Heart right ventricle (tissue), 16 donors: ENCODE data around the gene SCYGR7. TPM values are rescaled to one million over a fixed set of nuclear protein-coding genes. Genes with fewer than 3 reads are reported as not detected.

Experiments
- ATAC-seq, 8 donors: fragments of 200-7000 bp; cut with Tn5 transposase; one replicate each; pipeline ENCODE4 v1.9.1; 2020; ENCODE audit warnings: mild to moderate bottlenecking in 8 of 8, moderate library complexity in 8 of 8, moderate number of reproducible peaks in 1 of 8
- DNase-seq, 2 donors: peaks; one replicate each; pipeline ENCODE4 v3.0.0-alpha.2; 2020
- H3K27ac ChIP-seq, 10 donors: fragments of 200-600 bp; sonication (generic) in 2 of 10; one replicate each; pipeline versions ENCODE4 v1.5.0 to v1.8.0; 2020 to 2022; ENCODE audit warnings: mild to moderate bottlenecking in 3 of 10
- H3K27me3 ChIP-seq, 7 donors: fragments of 200-600 bp; one replicate each; pipeline ENCODE4 v1.8.0; 2021 to 2022; ENCODE audit warnings: mild to moderate bottlenecking in 2 of 7
- H3K36me3 ChIP-seq, 9 donors: fragments of 200-600 bp; sonication (generic) in 1 of 9; one replicate each; pipeline versions ENCODE4 v1.5.0 to v1.8.0; 2020 to 2022; ENCODE audit warnings: mild to moderate bottlenecking in 2 of 9
- H3K4me1 ChIP-seq, 9 donors: fragments of 200-600 bp; sonication (generic) in 1 of 9; one replicate each; pipeline versions ENCODE4 v1.5.0 to v1.8.0; 2020 to 2022; ENCODE audit warnings: mild to moderate bottlenecking in 4 of 9
- H3K4me3 ChIP-seq, 10 donors: fragments of 200-600 bp; sonication (generic) in 2 of 10; one replicate each; pipeline versions ENCODE4 v1.5.0 to v1.8.0; 2020 to 2022; ENCODE audit warnings: mild to moderate bottlenecking in 7 of 10, moderate library complexity in 2 of 10
- H3K9me3 ChIP-seq, 11 donors: fragments of 200-600 bp in 10 of 11; sonication (generic) in 2 of 11; one replicate each; pipeline versions ENCODE4 v1.5.0 to v1.8.0; 2013 to 2022; ENCODE audit warnings: mild to moderate bottlenecking in 2 of 11, control low read depth in 1 of 11, moderate library complexity in 1 of 11
- CTCF ChIP-seq, 9 donors: fragments of 200-600 bp; sonication (generic) in 2 of 9; IDR thresholded peaks; one replicate each; pipeline versions ENCODE4 v1.5.0 to v1.8.0; 2021 to 2022; ENCODE audit warnings: antibody characterized with exemption in 9 of 9, mild to moderate bottlenecking in 5 of 9, moderate library complexity in 1 of 9
- WGBS, 2 donors: extraction: QIAGEN DNeasy Blood & Tissue Kit; methylation state at CpG; one replicate each; pipeline ENCODE4 v1.1.7; 2013; ENCODE audit warnings: inconsistent platforms in 1 of 2; 5-methylcytosine and 5-hydroxymethylcytosine counted together
- intact Hi-C, 10 donors: fragments of 100-400 bp; cut with DNase I; formaldehyde crosslinking; loops; one replicate each; pipeline versions ENCODE4 v1.11.1 to v1.14.2; 2022
- polyA plus RNA-seq, 2 donors: library from polyadenylated mRNA; stranded (reverse); fragments of 200-250 nt; gene quantifications; one replicate each; pipeline ENCODE4 v1.2.3, GENCODE V29; 2013
- total RNA-seq, 10 donors: library from RNA; stranded (reverse); fragmentation: NEBNext Ultra II Directional in 3 of 10; extraction: Animal tissue kit (Norgen Biotek cat#: 25700) in 3 of 10; gene quantifications; one replicate each; pipeline versions ENCODE4 v1.2.1 to v1.2.4, GENCODE V29; 2021 to 2023
- donor health status: Arrhythmogenic right ventricular cardiomyopathy.
- donor health status: ischemic (EF 13 %, LVEDD 7.1; RV severe dilation, severe dysfunction).
- donor health status: healthy with polysubstance abuse.
- donor health status: DM: no; HTN: yes; CAD: no.
- donor health status: DM: no; HTN: no; CAD: no.
- donor health status: ischemic (EF 25% LVEDD 6.9; RV normal size, moderate dysfunction).
- donor health status: ischemic (EF 25% LVEDD 5.7; RV mildly dilated, moderate dysfunction).
- donor health status: healthy.
- donor health status: DM: yes; HTN: yes; CAD: no.
- donor health status: Ischemic cardiomyopathy.
- donor health status: ischemic (EF 35%, LVEDD 5.7; RV mildly dilated, moderate dysfunction).
- donor health status: nonischemic (EF 11% LVEDD 7.7; RV severe dilation, severe dysfunction).
- donor health status: DM: yes; HTN: yes; CAD: no.
- donor health status: PGD.
- donor health status: ischemic (EF 29% LVEDD 5.4; RV normal size, mild dysfunction).
- donor health status: nonischemic (EF 23%, LVEDD 6.1; RV moderate dilation, normal function).

Gene SCYGR7
- total and polyA plus RNA-seq, 12 donors = not detected

GRCh38 chr2:227759411-227760118, 31.4 kb downstream of the SCYGR7 start:
- ATAC-seq (no peak), DNase-seq (no peak)
- intact Hi-C loops = loop anchor here in 7 of 10 donors (5.0 to 10.0 kb wide), 5 partner anchors 275 to 625 kb away; partner anchors contain the start of gene AGFG1 (in 4 of the 7)
- Histone ChIP-seq H3K36me3 (no peaks in the 10 kb centered on the region), H3K4me3 (no peak overlapping the region), H3K27me3 (no peaks in the 10 kb centered on the region), H3K4me1 (no peaks in the 10 kb centered on the region), H3K9me3 (no peaks in the 10 kb centered on the region), H3K27ac (no peak overlapping the region)
- 64 to 76% methylated on average over 13 of the region's 13 CpGs for WGBS, 2 donors
- no peak for TF ChIP-seq CTCF (IDR thresholded peaks at IDR 0.05)

GRCh38 chr2:227761740-227762476, 33.8 kb downstream of the SCYGR7 start:
- no peak for ATAC-seq
- peaks cover 0 to 8% (median 5%) of the 10 kb centered on the region in 9 donors for H3K4me1 ChIP-seq
- H3K36me3 ChIP-seq = no peaks in the 10 kb centered on the region
- no peaks in the 10 kb centered on the region for H3K27me3 ChIP-seq
- no peak overlapping the region for H3K27ac ChIP-seq
- WGBS, 2 donors = 83 to 87% methylated on average over 6 of the region's 6 CpGs
- H3K4me3 ChIP-seq = no peak overlapping the region
- no peak for TF ChIP-seq CTCF (IDR thresholded peaks at IDR 0.05)
- intact Hi-C loops = loop anchor here in 7 of 10 donors (5.0 to 10.0 kb wide), 5 partner anchors 277 to 627 kb away; partner anchors contain the start of gene AGFG1 (in 4 of the 7)
- H3K9me3 ChIP-seq = no peaks in the 10 kb centered on the region
- no peak for DNase-seq

- ATAC-seq (peak in 4 of 8 donors; percentile 24 to 57 (median 40)), DNase-seq (no peak)
- intact Hi-C loops = loop anchor here (1.0 to 10.0 kb wide), 16 partner anchors 104 to 631 kb away; partner anchors contain the start of gene AGFG1 (in 4 of the 10)
- Histone ChIP-seq H3K4me1 (peaks cover 0 to 8% (median 5%) of the 10 kb centered on the region in 9 donors), H3K4me3 (no peak overlapping the region), H3K36me3 (no peaks in the 10 kb centered on the region), H3K27ac (peak overlapping the region in 7 of 10 donors; percentile 3 to 41 (median 29)), H3K9me3 (no peaks in the 10 kb centered on the region), H3K27me3 (no peaks in the 10 kb centered on the region)
- no peak for TF ChIP-seq CTCF (IDR thresholded peaks at IDR 0.05)
- WGBS, 2 donors = 43 to 47% methylated on average over 4 of the region's 4 CpGs
Observed at GRCh38 chr2:227765788-227766372, 37.7 kb downstream of the SCYGR7 start.

GRCh38 chr2:227766373-227766883, 38.3 kb downstream of the SCYGR7 start:
- no peaks in the 10 kb centered on the region for H3K9me3 ChIP-seq
- ATAC-seq (peak; percentile 90 to 99 (median 96)), DNase-seq (peak; percentile 70 to 76)
- WGBS, 2 donors = 20 to 23% methylated on average over 11 of the region's 11 CpGs
- intact Hi-C loops = loop anchor here (1.0 to 10.0 kb wide), 16 partner anchors 104 to 632 kb away; partner anchors contain the start of gene AGFG1 (in 4 of the 10)
- no peaks in the 10 kb centered on the region for H3K36me3 ChIP-seq
- H3K4me1 ChIP-seq = peaks cover 0 to 8% (median 5%) of the 10 kb centered on the region in 9 donors
- H3K4me3 ChIP-seq = no peak overlapping the region
- peak overlapping the region in 6 of 10 donors; percentile 3 to 41 (median 22) for H3K27ac ChIP-seq
- peak; percentile 69 to 93 (median 87) for TF ChIP-seq CTCF (IDR thresholded peaks at IDR 0.05)
- H3K27me3 ChIP-seq = no peaks in the 10 kb centered on the region
